Pancreas (tissue), 10 donors: Measurements from ENCODE around the gene LAMA2. TPM values are rescaled to one million over a fixed set of nuclear protein-coding genes. Genes with fewer than 3 reads are reported as not detected.

Source experiments
- ATAC-seq, 4 donors: fragments of 200-7000 bp; cut with Tn5 transposase; one replicate each; pipeline versions ENCODE4 v1.8.0 to v1.9.1; 2020; ENCODE audit warnings: mild to moderate bottlenecking in 4 of 4, moderate library complexity in 4 of 4
- DNase-seq, 6 donors: peaks; one replicate each; pipeline ENCODE4 v3.0.0-alpha.2; 2020
- FAIRE-seq: peaks from 2 replicates; lab custom pipeline; 2012; peaks lifted over from hg19 to GRCh38; lab: Jason Lieb, UNC
- H3K27ac ChIP-seq, 4 donors: fragments of 200-600 bp; sonication (generic); 1 replicate in 3 of 4; 2 replicates in 1 of 4; pipeline versions ENCODE4 v1.5.0 to v1.8.0; 2020
- H3K27me3 ChIP-seq, 4 donors: fragments of 200-600 bp; one replicate each; pipeline ENCODE4 v1.8.0; 2021
- H3K36me3 ChIP-seq, 3 donors: fragments of 200-600 bp; sonication (generic) in 1 of 3; one replicate each; pipeline versions ENCODE4 v1.5.0 to v1.8.0; 2020 to 2021
- H3K4me1 ChIP-seq, 3 donors: fragments of 200-600 bp; one replicate each; pipeline ENCODE4 v1.8.0; 2021
- H3K4me3 ChIP-seq, 4 donors: fragments of 200-600 bp; sonication (generic) in 2 of 4; one replicate each; pipeline versions ENCODE4 v1.5.0 to v1.8.0; 2020 to 2021
- H3K9me3 ChIP-seq, 4 donors: fragments of 200-600 bp; one replicate each; pipeline ENCODE4 v1.8.0; 2021
- CTCF ChIP-seq, 4 donors: fragments of 200-600 bp; sonication (generic) in 3 of 4; IDR thresholded peaks; one replicate each; pipeline versions ENCODE4 v1.5.0 to v1.8.0; 2021; ENCODE audit warnings: antibody characterized with exemption in 4 of 4
- WGBS, 2 donors: extraction: QIAGEN DNeasy Blood & Tissue Kit; methylation state at CpG; one replicate each; pipeline ENCODE4 v1.1.7; 2013; 5-methylcytosine and 5-hydroxymethylcytosine counted together
- intact Hi-C, 3 donors: fragments of 100-400 bp; cut with DNase I; formaldehyde crosslinking; loops; one replicate each; pipeline versions ENCODE4 v1.11.1 to v1.14.2; 2022
- polyA plus RNA-seq, 2 donors: library from polyadenylated mRNA; stranded (reverse); fragments of 200-250 nt; gene quantifications; one replicate each; pipeline ENCODE4 v1.2.3, GENCODE V29; 2013
- total RNA-seq, 6 donors: library from RNA; stranded (reverse); fragmentation: NEBNext Ultra II Directional in 4 of 6; extraction: Animal tissue kit (Norgen Biotek cat#: 25700) in 4 of 6; gene quantifications; one replicate each; pipeline versions ENCODE4 v1.2.1 to v1.2.4, GENCODE V29; 2021 to 2023
- donor health status: healthy with polysubstance abuse.
- donor health status: DM: no; HTN: no; CAD: no; lungs with moderate emphysema.
- donor health status: DM: no; HTN: no; CAD: no.
- donor health status: control.
- donor health status: control.
- donor health status: Bipolar disorder and iron deficiency.
- donor health status: DM: yes; HTN: yes; CAD: no.
- donor health status: DM: no; HTN: no; CAD: no.
- donor health status: DM: no; HTN: no; CAD: no.
- donor health status: DM: yes; HTN: yes; CAD: no.

The LAMA2 gene
- total and polyA plus RNA-seq, 8 donors = 1.2 to 26.2 (median 6.2) TPM

GRCh38 chr6:129008591-129008990 lies 125.7 kb downstream of the LAMA2 start:
- intact Hi-C loops = no loop called here

DNA sequence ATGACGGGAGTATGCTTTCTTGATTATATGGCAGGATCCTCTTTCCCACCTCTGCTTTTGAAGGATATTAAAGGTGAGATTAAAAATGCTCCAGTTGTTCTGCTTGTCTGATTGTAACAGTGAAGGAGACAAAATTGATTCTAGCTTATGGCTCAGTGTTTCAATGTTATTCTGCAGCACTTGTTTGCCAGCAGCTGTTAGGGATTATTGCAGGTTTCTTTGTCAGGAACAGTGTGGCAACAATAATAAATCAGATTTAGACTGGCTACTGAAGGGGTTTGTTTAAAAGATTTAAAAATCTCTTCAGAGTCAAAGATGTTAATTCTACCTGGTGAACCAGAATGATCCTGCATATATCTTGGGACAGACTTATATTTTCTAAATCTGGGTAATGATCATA lies 126.9 kb downstream of the LAMA2 start:
- H3K36me3 ChIP-seq = no peaks in the 10 kb centered on the region
- H3K27ac ChIP-seq = no peak overlapping the region
- H3K4me3 ChIP-seq = no peak overlapping the region
- no peaks in the 10 kb centered on the region for H3K4me1 ChIP-seq
- no peak for TF ChIP-seq CTCF (IDR thresholded peaks at IDR 0.05)
- no peak for ATAC-seq
- WGBS, 2 donors = 47 to 68% methylated on average over 1 of the region's 1 CpG
- H3K9me3 ChIP-seq = no peaks in the 10 kb centered on the region
- no peaks in the 10 kb centered on the region for H3K27me3 ChIP-seq
- no peak for FAIRE-seq
- DNase-seq = no peak
- intact Hi-C loops = no loop called here

More at GRCh38 chr6:129008591-129008990, 125.7 kb downstream of the LAMA2 start:
- TF ChIP-seq CTCF (IDR thresholded peaks at IDR 0.05) = no peak
- no peaks in the 10 kb centered on the region for H3K9me3 ChIP-seq
- FAIRE-seq (no peak), DNase-seq (no peak), ATAC-seq (no peak)
- H3K27ac ChIP-seq = no peak overlapping the region
- H3K27me3 ChIP-seq = peaks cover 0 to 4% (median 0%) of the 10 kb centered on the region in 4 donors
- H3K36me3 ChIP-seq = no peaks in the 10 kb centered on the region
- H3K4me3 ChIP-seq = no peak overlapping the region
- 37 to 62% methylated on average over 2 of the region's 2 CpGs for WGBS, 2 donors
- no peaks in the 10 kb centered on the region for H3K4me1 ChIP-seq

DNA sequence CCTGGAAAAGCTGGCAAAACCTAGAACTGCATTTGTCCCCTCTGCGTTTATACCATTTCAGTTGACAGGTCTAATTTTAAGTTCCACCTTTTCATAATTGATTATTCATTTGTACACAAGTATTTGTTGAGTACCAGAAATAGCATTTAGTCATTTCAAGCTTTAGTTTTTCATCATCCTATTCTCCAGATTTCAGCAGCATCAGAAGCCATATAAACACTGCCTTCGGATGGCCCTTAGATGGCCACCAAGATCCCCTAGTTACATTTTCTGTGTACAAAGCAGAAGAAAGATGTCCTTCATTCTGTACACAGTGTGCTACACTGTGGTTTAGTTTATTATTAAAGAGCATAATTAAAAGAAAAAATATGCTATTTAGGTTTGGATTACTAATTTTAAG lies 131.4 kb downstream of the LAMA2 start:
- H3K9me3 ChIP-seq = no peaks in the 10 kb centered on the region
- no peaks in the 10 kb centered on the region for H3K4me1 ChIP-seq
- DNase-seq (no peak), FAIRE-seq (no peak), ATAC-seq (no peak)
- no peak overlapping the region for H3K27ac ChIP-seq
- H3K4me3 ChIP-seq = no peak overlapping the region
- 48 to 60% methylated on average over 2 of the region's 2 CpGs for WGBS, 2 donors
- no peaks in the 10 kb centered on the region for H3K27me3 ChIP-seq
- intact Hi-C loops = no loop called here
- no peak for TF ChIP-seq CTCF (IDR thresholded peaks at IDR 0.05)
- H3K36me3 ChIP-seq = no peaks in the 10 kb centered on the region

DNA sequence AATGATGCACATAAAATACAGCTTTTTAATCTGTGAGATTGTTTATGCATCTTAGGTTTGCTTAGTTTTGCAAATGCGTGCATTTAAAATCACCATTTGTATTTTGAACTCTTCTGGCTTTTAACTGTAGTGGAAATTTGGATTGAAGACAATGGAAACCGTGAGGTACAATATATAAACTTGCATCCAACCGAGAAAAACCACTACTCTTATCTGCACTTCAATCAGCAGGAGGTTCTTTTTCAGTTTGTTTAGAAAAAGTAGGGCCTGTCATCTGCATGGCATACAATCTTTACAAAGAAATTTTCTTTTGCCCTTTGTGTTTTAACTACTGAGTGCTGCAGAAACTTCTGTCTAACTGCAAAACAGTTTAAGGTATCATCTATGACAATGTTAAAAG lies 132.8 kb downstream of the LAMA2 start:
- WGBS, 2 donors = 20 to 22% methylated on average over 3 of the region's 3 CpGs
- intact Hi-C loops = no loop called here
- ATAC-seq (no peak), FAIRE-seq (no peak), DNase-seq (no peak)
- TF ChIP-seq CTCF (IDR thresholded peaks at IDR 0.05) = no peak
- H3K4me1 ChIP-seq = no peaks in the 10 kb centered on the region
- no peaks in the 10 kb centered on the region for H3K36me3 ChIP-seq
- no peaks in the 10 kb centered on the region for H3K27me3 ChIP-seq
- no peaks in the 10 kb centered on the region for H3K9me3 ChIP-seq
- H3K27ac ChIP-seq = no peak overlapping the region
- no peak overlapping the region for H3K4me3 ChIP-seq

DNA sequence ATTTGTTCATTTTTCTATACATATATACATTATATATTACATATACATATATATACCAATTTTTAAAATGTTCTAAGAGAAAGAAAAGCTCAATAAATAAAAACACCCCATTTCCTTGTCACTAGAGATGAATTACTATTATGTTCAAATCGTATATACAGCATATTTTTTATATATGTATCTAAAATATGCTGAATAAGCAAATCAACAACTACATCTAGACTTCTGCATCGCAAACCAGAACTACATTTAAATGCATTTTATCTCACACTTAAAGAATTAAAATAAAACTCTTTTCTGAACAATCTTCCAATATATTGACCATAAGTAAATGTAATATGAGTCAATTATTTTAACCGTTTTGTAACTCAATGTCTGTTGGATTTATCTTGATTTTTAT lies 133.9 kb downstream of the LAMA2 start:
- Histone ChIP-seq H3K4me3 (no peak overlapping the region), H3K9me3 (no peaks in the 10 kb centered on the region), H3K4me1 (no peaks in the 10 kb centered on the region), H3K27me3 (no peaks in the 10 kb centered on the region), H3K36me3 (no peaks in the 10 kb centered on the region), H3K27ac (no peak overlapping the region)
- intact Hi-C loops = no loop called here
- WGBS, 2 donors = 55 to 72% methylated on average over 3 of the region's 3 CpGs
- TF ChIP-seq CTCF (IDR thresholded peaks at IDR 0.05) = no peak
- DNase-seq = no peak
- ATAC-seq = no peak
- peak; percentile 85 for FAIRE-seq
